ENCODE results near the gene ITFG1.
"Not testable (repeated sequence)": the region's sequence is repeated elsewhere in the genome, so short reads cannot be mapped to it uniquely, and the experiment has no call there.

Gene ITFG1

DNA sequence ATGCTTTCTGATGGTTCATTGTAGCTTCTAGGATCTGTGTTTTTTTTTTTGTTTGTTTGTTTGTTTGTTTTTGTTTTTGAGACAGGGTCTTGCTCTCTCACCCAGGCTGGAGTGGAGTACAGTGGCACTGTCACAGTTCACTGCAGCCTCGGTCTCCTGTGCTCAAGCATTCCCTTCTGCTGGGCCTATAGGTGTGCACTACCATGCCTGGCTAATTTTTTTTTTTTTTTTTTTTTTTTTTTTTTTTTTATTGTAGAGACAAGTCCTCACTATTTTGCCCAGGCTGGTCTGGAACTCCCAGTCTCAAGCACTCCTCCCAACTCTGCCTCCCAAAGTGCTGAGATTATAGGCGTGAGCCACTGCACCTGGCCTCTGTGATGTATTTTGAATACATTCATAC lies 12.1 kb upstream of the ITFG1 start:
- not testable (repeated sequence) for DNase-seq

- no peak for DNase-seq
Observed at GRCh38 chr16:47470810-47471209, 9.9 kb upstream of the ITFG1 start.

DNA sequence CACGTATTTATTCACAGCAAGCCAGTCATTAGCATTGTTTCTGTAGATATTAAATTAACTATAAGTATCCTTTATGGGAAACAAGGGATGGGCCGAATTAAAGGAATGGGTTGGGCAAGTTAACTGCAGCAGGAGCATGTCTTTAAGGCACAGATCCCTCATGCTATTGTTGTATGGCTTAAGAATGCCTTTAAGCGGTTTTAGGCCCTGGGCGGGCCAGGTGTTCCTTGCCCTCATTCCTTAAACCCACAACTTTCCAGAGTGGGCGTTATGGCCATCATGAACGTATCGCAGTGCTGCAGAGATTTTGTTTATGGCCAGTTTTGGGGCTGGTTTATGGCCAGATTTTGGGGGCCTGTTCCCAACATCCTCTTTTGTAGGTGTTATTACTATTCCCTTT lies 9.3 kb upstream of the ITFG1 start:
- no peak for DNase-seq

GRCh38 chr16:47469227-47469626 lies 8.4 kb upstream of the ITFG1 start:
- DNase-seq = no peak

DNA sequence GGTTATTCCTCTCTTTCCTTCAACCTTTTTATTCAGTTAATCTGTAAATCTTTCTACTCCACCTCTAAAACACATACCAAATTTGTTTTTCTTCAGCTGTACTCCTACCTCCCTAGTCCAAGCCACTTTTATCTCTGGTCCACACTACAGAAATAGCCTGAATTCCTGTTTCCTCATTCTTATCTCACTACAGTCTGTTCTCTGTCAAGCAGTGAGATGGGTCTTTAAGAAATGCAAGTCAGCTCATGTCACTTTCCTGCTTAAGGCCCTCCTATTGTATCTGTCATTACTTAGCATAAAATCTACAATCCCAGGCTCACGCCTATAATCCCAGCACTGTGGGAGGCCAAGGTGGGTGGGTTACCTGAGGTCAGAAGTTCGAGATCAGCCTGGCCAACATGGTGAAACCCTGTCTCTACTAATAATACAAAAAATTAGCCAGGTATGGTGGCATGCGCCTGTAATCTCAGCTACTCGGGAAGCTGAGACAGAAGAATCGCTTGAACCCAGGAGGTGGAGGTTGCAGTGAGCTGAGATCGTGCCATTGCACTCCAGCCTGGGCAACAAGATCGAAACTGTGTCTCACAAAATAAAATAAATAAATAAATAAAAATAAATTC lies 7.3 kb upstream of the ITFG1 start:
- DNase-seq = not testable (repeated sequence)

DNA sequence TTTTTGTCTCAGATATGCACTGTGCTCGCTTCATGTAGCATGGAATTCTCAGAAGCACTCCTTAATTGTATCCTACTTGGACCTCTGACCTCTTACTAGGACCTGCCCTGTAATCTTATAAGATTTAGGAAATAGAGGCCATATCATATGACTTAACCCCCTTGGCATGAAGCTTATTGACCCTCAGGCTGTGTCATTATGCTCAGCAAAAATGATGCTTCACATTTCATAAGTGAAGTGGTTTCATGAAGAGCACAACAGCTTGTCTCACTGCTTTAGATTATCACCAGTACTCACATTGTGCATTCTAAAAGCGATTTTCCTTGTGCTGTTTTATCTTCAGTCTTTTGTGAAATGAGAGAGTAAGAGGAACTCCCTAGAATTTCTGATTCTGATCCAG lies 6.6 kb upstream of the ITFG1 start:
- no peak for DNase-seq

GRCh38 chr16:47465919-47466630 lies 5.2 kb upstream of the ITFG1 start:
- DNase-seq = no peak

- no peak for DNase-seq
Observed at GRCh38 chr16:47463771-47464624, 3.1 kb upstream of the ITFG1 start.

DNA sequence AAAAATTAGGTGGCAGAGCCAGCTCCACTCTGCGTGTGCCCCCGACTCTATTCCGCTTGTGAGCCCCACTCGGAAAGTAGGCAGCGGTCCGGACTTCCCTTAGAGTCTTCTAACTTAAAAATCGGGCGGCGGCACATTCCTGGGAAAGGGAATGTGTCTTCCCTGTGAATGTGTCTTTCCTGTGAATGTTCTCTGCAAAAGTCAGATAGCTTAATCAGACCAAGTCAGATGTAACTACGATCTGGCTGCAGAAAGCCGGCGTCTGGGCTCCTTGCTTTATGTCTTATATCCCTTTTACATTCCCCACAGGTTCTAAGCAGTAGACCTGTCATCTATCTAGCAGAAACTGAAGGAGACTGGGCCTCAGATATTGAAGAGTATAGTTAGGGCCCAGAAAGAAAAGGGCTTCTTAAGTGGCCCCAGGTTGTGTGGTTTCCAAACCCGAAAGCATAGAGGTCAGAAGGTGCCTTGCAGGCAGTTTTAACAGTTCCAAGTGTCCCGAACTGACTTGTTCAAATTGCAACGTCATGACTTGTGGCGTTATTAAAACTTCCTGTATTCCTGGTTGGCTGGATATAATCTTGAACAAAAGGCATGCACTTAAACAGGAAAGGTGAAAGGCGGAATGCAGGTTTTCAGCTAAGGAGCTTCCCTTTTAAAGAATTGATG lies 869 bp upstream of the ITFG1 start:
- peak; percentile 15 for DNase-seq

- no peak for DNase-seq
Observed at GRCh38 chr16:47460359-47460710, 528 bp downstream of the ITFG1 start.

DNA sequence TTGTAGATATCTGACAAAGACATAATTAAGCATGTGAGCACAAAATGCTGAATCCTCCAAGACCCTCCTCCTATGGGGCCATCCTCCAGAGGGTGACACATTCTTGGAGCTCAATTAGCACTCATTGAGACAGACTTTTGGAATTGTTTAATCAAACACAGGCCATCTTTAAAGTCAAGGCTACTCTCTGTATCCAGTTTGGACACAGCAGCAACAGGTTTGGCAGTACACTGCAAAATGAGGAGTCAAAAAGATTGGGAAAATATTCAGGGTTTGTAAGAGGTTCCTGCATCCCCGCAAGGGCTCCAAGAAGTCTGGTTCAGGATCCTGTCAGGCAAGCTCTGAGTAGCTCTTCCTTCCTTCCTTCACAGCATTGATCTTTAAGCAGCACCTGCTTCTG lies 1.3 kb downstream of the ITFG1 start:
- DNase-seq = no peak

GRCh38 chr16:47458331-47458730 lies 2.5 kb downstream of the ITFG1 start:
- DNase-seq = no peak

GRCh38 chr16:47449788-47450187 lies 11.1 kb downstream of the ITFG1 start:
- DNase-seq = no peak

DNA sequence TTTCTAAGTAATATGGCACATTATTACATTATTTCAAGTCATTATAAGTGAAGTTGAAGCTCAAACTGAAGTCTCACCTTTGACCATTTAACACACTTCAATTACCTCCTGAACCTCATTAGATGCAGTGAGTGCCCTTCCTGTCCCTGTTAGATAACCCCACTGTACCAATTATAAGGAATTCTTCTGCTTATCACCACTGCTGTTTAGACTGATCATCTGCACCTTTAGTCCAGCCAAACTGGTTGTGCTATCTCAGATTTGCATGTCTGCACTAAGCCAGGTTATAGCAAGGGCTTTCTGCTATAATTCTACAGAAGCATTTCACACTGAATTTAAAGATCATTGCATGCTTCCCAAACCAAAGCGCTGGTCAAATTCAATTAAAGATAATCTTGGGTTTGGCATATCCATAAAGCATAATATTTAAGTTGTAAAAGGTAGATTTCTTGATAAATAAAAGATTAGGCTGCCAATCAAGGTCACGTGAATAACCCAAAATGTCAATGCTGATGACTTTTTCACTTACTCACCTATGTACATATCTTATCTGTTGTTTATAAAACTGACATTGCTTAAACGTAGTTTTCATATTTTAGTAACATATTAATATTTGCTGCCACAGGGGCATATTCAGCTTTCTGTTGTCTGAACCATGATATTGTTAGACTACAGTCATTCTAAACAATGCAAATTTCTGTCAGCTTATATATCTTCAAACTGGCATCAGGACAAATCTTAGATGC lies 11.9 kb downstream of the ITFG1 start:
- DNase-seq = no peak

DNA sequence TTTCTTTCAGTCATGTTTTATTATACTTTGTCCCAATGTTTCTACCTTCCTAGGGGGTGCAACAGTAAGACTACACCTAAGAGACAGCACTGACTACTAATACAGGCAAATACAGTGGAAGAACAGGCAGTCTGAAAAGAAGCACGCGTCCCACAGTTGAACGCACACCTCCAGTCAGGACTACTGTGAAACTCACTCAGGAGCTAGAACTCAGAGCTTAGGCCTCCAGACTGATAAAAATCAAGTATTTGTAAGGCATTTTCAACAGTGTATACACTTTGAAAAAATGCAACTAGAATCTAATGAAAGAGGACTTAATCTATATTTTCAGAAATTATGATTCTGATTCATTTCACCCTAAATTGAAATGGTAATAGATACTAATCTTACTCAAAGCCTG lies 14.4 kb downstream of the ITFG1 start:
- DNase-seq = no peak

DNA sequence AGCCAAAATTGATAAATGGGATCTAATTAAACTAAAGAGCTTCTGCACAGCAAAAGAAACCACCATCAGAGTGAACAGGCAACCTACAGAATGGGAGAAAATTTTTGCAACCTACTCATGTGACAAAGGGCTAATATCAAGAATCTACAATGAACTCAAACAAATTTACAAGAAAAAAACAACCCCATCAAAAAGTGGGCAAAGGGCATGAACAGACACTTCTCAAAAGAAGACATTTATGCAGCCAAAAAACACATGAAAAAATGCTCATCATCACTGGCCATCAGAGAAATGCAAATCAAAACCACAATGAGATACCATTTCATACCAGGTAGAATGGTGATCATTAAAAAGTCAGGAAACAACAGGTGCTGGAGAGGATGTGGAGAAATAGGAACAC lies 18.0 kb downstream of the ITFG1 start:
- DNase-seq = not testable (repeated sequence)

DNA sequence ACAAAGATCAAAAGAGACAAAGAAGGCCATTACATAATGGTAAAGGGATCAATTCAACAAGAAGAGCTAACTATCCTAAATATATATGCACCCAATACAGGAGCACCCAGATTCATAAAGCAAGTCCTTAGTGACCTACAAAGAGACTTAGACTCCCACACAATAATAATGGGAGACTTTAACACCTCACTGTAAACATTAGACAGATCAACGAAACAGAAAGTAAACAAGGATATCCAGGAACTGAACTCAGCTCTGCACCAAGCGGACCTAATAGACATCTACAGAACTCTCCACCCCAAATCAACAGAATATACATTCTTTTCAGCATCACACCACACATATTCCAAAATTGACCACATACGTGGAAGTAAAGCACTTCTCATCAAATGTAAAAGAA lies 20.8 kb downstream of the ITFG1 start:
- not testable (repeated sequence) for DNase-seq

- DNase-seq = not testable (repeated sequence)
Observed at GRCh38 chr16:47434274-47434673, 26.6 kb downstream of the ITFG1 start.

DNA sequence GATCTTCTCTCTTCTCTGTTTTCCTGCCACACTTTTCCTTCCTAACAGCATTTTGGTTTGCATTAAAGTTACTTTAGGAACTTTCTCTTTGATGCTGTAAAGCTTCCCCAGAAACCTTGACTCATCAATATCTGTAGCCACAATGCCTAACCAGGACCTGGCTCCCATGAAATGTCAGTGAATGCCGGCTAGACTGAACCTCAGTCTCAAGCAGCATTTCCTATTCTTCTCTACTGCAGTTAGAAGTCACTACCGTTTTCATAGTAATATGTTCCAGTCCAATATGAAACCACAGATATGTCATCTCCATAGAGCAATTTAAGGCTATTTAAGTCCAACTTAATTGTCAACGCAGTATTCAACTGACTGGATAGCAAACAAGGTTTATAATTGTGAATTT lies 28.9 kb downstream of the ITFG1 start:
- no peak for DNase-seq

DNA sequence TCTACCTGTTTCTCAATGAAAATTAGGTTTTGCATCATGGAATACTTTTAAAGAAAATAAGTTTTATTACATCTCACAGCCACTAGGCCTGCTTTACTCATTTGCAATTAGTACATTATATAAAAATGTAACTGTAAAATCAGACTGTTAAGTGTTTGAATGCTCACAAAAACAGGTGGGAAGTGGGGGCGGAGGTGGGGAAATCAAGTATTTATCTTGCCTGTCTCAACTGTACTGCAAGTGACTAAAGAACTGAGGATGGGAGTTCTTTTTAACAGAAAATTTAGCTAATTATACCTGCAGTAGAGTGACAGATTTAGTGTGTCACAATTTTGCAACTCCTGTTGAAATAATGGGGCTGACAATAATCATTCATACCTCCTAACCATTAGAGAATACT lies 34.1 kb downstream of the ITFG1 start:
- DNase-seq = no peak

DNA sequence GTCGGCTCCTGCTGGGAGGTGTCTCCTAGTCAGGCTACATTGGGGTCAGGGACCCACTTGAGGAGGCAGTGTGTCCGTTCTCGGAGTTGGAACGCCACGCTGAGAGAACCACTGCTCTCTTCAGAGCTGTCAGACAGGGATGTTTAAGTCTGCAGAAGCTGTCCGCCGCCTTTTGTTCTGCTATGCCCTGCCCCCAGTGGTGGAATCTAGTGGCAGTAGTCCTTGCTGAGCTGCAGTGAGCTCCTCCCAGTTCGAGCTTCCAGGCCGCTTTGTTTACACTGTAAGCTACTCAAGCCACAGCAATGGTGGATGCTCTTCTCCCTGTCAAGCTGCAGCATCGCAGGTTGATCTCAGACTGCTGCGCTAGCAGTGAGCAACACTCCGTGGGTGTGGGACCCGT lies 36.0 kb downstream of the ITFG1 start:
- DNase-seq = no peak

- no peak for DNase-seq
Observed at GRCh38 chr16:47416869-47417268, 44.0 kb downstream of the ITFG1 start.

DNA sequence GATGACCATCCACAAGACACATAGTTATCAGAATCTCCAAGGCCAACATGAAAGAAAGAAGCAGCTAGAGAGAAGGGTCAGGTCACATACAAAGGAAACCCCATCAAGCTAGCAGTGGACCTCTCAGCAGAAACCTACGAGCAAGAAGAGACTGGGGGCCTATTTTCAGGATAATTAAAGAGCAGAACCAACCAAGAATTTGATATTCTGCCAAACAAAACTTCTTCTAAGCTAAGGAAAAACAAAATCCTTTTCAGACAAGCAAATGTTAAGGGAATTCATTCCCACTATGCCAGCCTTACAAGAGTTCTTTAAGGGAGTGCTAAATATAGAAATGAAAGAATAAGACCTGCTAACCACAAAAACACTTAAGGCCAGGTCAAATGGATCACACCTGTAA lies 47.8 kb downstream of the ITFG1 start:
- no peak for DNase-seq
